D721Med (cell line): ENCODE data around the gene CENPS.

Experiments
- DNase-seq: peaks from one replicate; pipeline ENCODE4 v3.0.0; 2011; ENCODE audit warnings: low spot score; ENCODE audit not compliant: insufficient read length
- FAIRE-seq: peaks from 2 replicates; lab custom pipeline; 2011; peaks lifted over from hg19 to GRCh38; lab: Jason Lieb, UNC
- TF ChIP-seq, protein P1 (sequence below): IDR thresholded peaks from 2 replicates; pipeline ENCODE4 v1.5.1; 2012; ENCODE audit warnings: mild to moderate bottlenecking, control low read depth; ENCODE audit not compliant: insufficient read depth; ENCODE audit errors: missing control alignments

The CENPS gene

DNA sequence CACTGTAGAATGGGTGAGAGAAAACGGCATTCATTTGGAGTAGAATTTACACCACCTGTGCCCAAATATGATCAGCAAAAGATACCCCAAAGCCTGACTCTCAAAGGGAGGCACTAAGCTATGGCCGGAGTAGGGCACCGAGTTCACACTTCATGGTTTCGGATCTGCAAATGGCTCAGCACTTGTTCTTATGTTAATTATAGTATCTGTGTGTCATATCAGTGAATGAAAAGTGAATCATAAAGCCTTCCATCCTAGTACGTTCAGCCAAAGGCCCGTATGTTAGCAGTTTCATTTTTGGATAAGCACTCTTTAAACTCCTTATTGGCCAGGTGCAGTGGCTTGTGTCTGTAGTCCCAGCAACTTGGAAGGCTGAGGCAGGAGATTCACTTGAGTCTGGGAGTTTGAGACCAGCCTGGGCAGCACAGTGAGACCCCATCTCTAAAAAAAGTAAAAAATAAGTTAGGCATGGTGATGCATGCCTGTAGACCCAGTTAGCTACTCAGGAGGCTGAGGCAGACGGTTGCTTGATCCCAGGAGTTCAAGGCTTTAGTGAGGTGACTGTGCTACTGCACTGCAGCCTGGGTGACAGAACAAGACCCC is 14.7 kb downstream of the CENPS start:
- DNase-seq (no peak), FAIRE-seq (no peak)
- TF ChIP-seq, protein P1, sequence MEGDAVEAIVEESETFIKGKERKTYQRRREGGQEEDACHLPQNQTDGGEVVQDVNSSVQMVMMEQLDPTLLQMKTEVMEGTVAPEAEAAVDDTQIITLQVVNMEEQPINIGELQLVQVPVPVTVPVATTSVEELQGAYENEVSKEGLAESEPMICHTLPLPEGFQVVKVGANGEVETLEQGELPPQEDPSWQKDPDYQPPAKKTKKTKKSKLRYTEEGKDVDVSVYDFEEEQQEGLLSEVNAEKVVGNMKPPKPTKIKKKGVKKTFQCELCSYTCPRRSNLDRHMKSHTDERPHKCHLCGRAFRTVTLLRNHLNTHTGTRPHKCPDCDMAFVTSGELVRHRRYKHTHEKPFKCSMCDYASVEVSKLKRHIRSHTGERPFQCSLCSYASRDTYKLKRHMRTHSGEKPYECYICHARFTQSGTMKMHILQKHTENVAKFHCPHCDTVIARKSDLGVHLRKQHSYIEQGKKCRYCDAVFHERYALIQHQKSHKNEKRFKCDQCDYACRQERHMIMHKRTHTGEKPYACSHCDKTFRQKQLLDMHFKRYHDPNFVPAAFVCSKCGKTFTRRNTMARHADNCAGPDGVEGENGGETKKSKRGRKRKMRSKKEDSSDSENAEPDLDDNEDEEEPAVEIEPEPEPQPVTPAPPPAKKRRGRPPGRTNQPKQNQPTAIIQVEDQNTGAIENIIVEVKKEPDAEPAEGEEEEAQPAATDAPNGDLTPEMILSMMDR = no peak

DNA sequence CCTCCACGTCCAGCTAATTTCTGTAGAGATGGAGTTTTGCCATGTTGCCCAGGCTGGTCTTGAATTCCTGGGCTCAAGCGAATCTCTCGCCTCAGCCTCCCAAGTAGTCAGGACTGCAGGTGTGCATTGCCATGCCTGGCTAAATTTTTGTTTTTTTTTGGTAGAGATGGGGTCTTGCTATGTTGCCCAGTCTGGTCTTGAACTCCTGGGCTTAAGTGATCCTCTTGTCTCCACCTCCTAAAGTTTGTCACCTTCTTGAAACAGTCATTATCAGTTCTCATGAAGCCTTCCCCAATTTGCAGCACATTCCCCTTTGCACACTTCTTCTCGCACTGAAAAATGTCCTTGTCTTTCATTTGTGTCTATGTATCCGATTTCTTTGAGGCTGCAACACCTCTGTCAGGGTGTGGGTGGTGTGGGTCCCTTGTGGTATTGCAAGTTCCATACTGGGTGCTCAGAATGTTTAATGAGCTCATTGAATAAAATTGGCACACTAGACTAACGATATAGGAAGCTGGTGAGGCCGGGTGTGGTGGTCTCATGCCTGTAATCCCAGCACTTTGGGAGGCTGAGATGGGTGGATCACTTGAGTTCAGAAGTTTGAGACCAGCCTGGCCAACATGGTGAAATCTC is 16.7 kb downstream of the CENPS start:
- no peak for DNase-seq
- no peak for FAIRE-seq
- TF ChIP-seq, protein P1 = no peak

DNA sequence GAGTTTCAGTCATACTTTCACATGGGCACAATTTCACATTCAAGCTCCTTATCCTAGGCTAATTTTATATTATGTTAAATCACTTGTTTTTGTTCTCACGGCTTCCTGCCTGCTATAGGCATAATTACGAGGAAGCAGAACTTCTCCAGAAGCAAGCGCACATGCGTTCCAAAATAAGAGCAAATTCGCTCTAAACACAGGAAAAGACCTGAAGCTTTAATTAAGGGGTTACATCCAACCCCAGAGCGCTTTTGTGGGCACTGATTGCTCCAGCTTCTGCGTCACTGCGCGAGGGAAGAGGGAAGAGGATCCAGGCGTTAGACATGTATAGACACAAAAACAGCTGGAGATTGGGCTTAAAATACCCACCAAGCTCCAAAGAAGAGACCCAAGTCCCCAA is 19.5 kb downstream of the CENPS start, which contains the start of gene CORT:
CORT (plus strand) TSS at position 281 of the 400 bp plus-strand sequence. CDS start 193 bp downstream, outside the sequence.
- DNase-seq (no peak), FAIRE-seq (no peak)
- TF ChIP-seq, protein P1 = no peak

DNA sequence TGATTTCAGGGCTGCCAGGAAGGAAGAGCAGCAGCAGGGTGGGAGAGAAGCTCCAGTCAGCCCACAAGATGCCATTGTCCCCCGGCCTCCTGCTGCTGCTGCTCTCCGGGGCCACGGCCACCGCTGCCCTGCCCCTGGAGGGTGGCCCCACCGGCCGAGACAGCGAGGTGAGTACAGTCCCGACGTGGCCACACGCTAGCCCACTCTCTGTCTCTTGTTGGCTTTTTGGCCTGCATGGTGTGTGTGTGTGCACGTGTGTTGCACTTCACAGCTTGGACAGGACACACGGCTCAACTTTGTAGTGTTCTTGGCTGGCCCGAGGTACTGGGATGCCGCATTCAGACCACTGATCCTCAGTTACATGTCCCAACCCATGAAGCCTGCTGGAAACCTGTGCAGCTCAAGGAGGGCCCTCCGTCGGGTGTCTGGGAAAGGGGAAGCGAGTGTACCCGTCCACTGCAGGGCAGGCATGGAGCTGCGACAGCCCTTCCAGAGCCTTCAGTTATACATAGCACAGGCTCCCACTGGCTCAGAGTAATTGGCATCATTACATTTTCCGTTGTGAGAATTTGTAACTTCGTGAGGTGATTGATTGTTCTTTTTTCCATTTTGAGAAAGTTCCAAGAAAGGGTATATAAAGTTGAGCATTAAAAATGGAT is 20.1 kb downstream of the CENPS start:
- FAIRE-seq = no peak

DNA sequence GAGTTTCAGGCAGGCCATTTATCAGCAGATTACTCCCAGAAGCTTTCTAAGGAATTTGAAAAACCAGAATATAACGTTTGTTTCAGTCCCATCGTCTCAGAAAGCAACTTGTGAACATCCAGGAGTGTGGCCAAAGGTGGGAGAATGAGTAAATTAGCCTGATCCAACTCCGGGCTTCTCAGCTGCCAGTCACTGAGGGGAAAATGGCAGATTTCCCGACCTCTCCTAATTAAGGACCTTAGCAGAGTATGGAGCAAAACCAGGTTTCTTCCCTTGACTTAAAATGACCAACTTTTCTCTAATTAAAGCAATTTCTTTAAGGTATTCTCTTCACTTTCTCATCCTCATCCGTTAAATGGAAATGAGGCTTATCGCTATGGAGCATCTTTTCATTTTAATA is 20.6 kb downstream of the CENPS start:
- TF ChIP-seq, protein P1 = no peak
- no peak for FAIRE-seq
- DNase-seq = no peak

More for the DNA sequence above, 20.1 kb downstream of the CENPS start:
- no peak for DNase-seq
- TF ChIP-seq, protein P1 = no peak

DNA sequence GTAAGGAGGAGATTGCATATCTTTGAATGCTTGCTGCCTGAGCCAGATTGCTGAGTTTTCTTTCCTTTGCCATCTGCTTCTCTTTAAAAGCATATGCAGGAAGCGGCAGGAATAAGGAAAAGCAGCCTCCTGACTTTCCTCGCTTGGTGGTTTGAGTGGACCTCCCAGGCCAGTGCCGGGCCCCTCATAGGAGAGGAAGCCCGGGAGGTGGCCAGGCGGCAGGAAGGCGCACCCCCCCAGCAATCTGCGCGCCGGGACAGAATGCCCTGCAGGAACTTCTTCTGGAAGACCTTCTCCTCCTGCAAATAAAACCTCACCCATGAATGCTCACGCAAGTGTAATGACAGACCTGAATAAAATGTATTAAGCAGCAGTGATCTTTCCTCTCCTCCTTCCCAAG is 21.1 kb downstream of the CENPS start:
- DNase-seq (no peak), FAIRE-seq (no peak)

More for the DNA sequence above, 21.1 kb downstream of the CENPS start:
- TF ChIP-seq, protein P1 = no peak
